HEK293 (cell line): ENCODE data around the gene WNT7B.

Source experiments
- CTCF ChIA-PET: fragments of 350-600 bp; formaldehyde crosslinking; extraction: SDS; loops from one replicate; lab custom pipeline; 2021; ENCODE audit warnings: antibody characterized with exemption; lab: Yijun Ruan, JAX
- POLR2A ChIA-PET: fragments of 300-600 bp; formaldehyde crosslinking; extraction: SDS; loops from one replicate; lab custom pipeline; 2020; ENCODE audit warnings: antibody characterized with exemption, inconsistent platforms; lab: Yijun Ruan, JAX
- H3K27ac ChIP-seq: fragments of 200-500 bp; sonication (Bioruptor generic); 2 replicates; pipeline ENCODE4 v1.5.1; 2014; ENCODE audit warnings: low read depth, low read length, control low read depth, inconsistent platforms; ENCODE audit errors: extremely low read depth
- H3K36me3 ChIP-seq, 2 experiments: fragments of 200-500 bp in 1 of 2; sonication (Bioruptor generic) in 1 of 2; 1 replicate in 1 of 2; 2 replicates in 1 of 2; pipeline ENCODE4 v1.5.1; 2014 to 2017; ENCODE audit warnings: inconsistent platforms in 2 of 2, low read length in 2 of 2; ENCODE audit not compliant: control insufficient read depth in 2 of 2, insufficient read depth in 1 of 2
- H3K4me1 ChIP-seq: fragments of 200-500 bp; sonication (Bioruptor generic); 2 replicates; pipeline ENCODE4 v1.5.1; 2014; ENCODE audit warnings: mild to moderate bottlenecking, low read length, inconsistent platforms; ENCODE audit not compliant: control insufficient read depth, insufficient read depth
- H3K4me3 ChIP-seq: 2 replicates; pipeline ENCODE4 v1.5.1; 2011; ENCODE audit warnings: low read depth, mild to moderate bottlenecking, control low read depth, low read length, moderate library complexity
- H3K9me3 ChIP-seq: fragments of 200-500 bp; sonication (Bioruptor generic); 2 replicates; pipeline ENCODE4 v1.5.1; 2014; ENCODE audit warnings: low read depth, low read length, inconsistent platforms; ENCODE audit not compliant: control insufficient read depth, insufficient read depth
- KLF1 ChIP-seq: fragments of 450-650 bp; formaldehyde crosslinking; IDR thresholded peaks from 2 replicates; pipeline ENCODE4 v1.5.1; 2016; ENCODE audit warnings: missing biosample characterization, missing genetic modification characterization
- KLF7 ChIP-seq: fragments of 450-650 bp; formaldehyde crosslinking; IDR thresholded peaks from 2 replicates; pipeline ENCODE4 v1.5.1; 2016; ENCODE audit warnings: missing biosample characterization, missing genetic modification characterization, borderline replicate concordance
- TCF7L2 ChIP-seq: IDR thresholded peaks from 2 replicates; pipeline ENCODE4 v1.6.1; 2011; ENCODE audit warnings: low read depth, mild to moderate bottlenecking, inconsistent platforms, low read length, moderate library complexity, borderline replicate concordance
- YY1 ChIP-seq: fragments of 450-650 bp; formaldehyde crosslinking; IDR thresholded peaks from 2 replicates; pipeline ENCODE4 v1.5.1; 2018; ENCODE audit warnings: missing biosample characterization, missing genetic modification characterization
- ZBTB20 ChIP-seq: fragments of 450-650 bp; formaldehyde crosslinking; IDR thresholded peaks from 2 replicates; pipeline ENCODE4 v1.5.1; 2016; ENCODE audit warnings: missing biosample characterization, missing genetic modification characterization
- ZBTB21 ChIP-seq: fragments of 450-650 bp; formaldehyde crosslinking; IDR thresholded peaks from 2 replicates; pipeline ENCODE4 v1.5.1; 2017; ENCODE audit warnings: missing biosample characterization, missing genetic modification characterization
- ZEB2 ChIP-seq: fragments of 450-650 bp; formaldehyde crosslinking; IDR thresholded peaks from 2 replicates; pipeline ENCODE4 v1.5.1; 2016; ENCODE audit warnings: missing biosample characterization, missing genetic modification characterization
- ZNF184 ChIP-seq: fragments of 450-650 bp; IDR thresholded peaks from 2 replicates; pipeline ENCODE4 v1.5.1; 2018; ENCODE audit warnings: missing biosample characterization, mild to moderate bottlenecking, missing genetic modification characterization
- ZNF2 ChIP-seq: fragments of 450-650 bp; formaldehyde crosslinking; IDR thresholded peaks from 2 replicates; pipeline ENCODE4 v1.5.1; 2016; ENCODE audit warnings: missing biosample characterization, missing genetic modification characterization
- ZNF529 ChIP-seq: fragments of 450-650 bp; formaldehyde crosslinking; IDR thresholded peaks from 2 replicates; pipeline ENCODE4 v1.5.1; 2017; ENCODE audit warnings: missing genetic modification characterization, missing biosample characterization; ENCODE audit not compliant: insufficient replicate concordance
- ZNF544 ChIP-seq: fragments of 450-650 bp; formaldehyde crosslinking; IDR thresholded peaks from 2 replicates; pipeline ENCODE4 v1.5.0; 2017; ENCODE audit warnings: missing biosample characterization, missing genetic modification characterization
- ZNF768 ChIP-seq: fragments of 450-650 bp; formaldehyde crosslinking; IDR thresholded peaks from 2 replicates; pipeline ENCODE4 v1.5.1; 2018; ENCODE audit warnings: missing biosample characterization, mild to moderate bottlenecking, missing genetic modification characterization
- ZNF791 ChIP-seq: fragments of 450-650 bp; formaldehyde crosslinking; IDR thresholded peaks from 2 replicates; pipeline ENCODE4 v1.5.1; 2016; ENCODE audit warnings: missing biosample characterization, missing genetic modification characterization
- TF ChIP-seq, protein P1 (sequence below): fragments of 450-650 bp; formaldehyde crosslinking; IDR thresholded peaks from 2 replicates; pipeline ENCODE4 v1.5.1; 2016; ENCODE audit warnings: missing biosample characterization, missing genetic modification characterization
- TF ChIP-seq, protein P2 (sequence below): fragments of 450-650 bp; formaldehyde crosslinking; IDR thresholded peaks from 2 replicates; pipeline ENCODE4 v1.5.1; 2016; ENCODE audit warnings: missing biosample characterization, missing genetic modification characterization
- TF ChIP-seq, protein P3 (sequence below): fragments of 450-650 bp; formaldehyde crosslinking; IDR thresholded peaks from 2 replicates; pipeline ENCODE4; 2016; ENCODE audit warnings: missing biosample characterization, missing genetic modification characterization
- TF ChIP-seq, protein P4 (sequence below): fragments of 450-650 bp; formaldehyde crosslinking; IDR thresholded peaks from 2 replicates; pipeline ENCODE4 v1.5.1; 2017; ENCODE audit warnings: missing biosample characterization, missing genetic modification characterization
- TF ChIP-seq, protein P5 (sequence below): fragments of 450-650 bp; formaldehyde crosslinking; IDR thresholded peaks from 2 replicates; pipeline ENCODE4 v1.5.1; 2016; ENCODE audit warnings: missing biosample characterization, missing genetic modification characterization
- TF ChIP-seq, protein P6 (sequence below): fragments of 450-650 bp; formaldehyde crosslinking; IDR thresholded peaks from 2 replicates; pipeline ENCODE4 v1.5.1; 2016; ENCODE audit warnings: missing biosample characterization, missing genetic modification characterization, borderline replicate concordance
- TF ChIP-seq, protein P7 (sequence below): fragments of 450-650 bp; formaldehyde crosslinking; IDR thresholded peaks from 2 replicates; pipeline ENCODE4 v1.5.1; 2017; ENCODE audit warnings: missing biosample characterization, missing genetic modification characterization

WNT7B gene

DNA sequence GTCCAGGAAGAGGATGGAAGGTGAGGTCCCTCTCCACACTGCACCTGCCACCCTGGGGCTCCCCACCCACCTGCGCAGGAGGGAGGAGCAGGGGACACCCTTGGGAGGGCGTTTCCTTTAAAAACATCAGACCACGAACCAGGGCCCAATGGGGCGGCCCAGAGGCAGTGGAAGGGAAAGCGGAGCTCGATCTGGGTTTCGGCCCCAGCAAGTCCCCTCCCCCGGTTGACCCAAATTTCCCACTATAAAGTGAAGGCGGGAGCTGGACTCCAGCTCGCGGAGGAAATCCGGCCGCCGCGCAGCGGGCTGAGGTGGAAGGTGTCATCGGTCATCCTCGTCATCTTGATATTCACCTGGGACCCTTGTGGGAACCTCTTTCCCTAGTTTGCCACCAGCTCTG is 99.3 kb downstream of the WNT7B start:
- POLR2A ChIA-PET, result no interaction called here
- no peaks in the 10 kb centered on the region for H3K4me1 ChIP-seq
- H3K9me3 ChIP-seq, result peaks cover 2% of the 10 kb centered on the region
- H3K4me3 ChIP-seq, result no peak overlapping the region
- H3K36me3 ChIP-seq, result no peaks in the 10 kb centered on the region
- TF ChIP-seq, protein P1, sequence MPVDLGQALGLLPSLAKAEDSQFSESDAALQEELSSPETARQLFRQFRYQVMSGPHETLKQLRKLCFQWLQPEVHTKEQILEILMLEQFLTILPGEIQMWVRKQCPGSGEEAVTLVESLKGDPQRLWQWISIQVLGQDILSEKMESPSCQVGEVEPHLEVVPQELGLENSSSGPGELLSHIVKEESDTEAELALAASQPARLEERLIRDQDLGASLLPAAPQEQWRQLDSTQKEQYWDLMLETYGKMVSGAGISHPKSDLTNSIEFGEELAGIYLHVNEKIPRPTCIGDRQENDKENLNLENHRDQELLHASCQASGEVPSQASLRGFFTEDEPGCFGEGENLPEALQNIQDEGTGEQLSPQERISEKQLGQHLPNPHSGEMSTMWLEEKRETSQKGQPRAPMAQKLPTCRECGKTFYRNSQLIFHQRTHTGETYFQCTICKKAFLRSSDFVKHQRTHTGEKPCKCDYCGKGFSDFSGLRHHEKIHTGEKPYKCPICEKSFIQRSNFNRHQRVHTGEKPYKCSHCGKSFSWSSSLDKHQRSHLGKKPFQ (tag by site-specific recombination), result no peak
- no peak for TF ChIP-seq KLF1 (tag by site-specific recombination)
- TF ChIP-seq, protein P2, sequence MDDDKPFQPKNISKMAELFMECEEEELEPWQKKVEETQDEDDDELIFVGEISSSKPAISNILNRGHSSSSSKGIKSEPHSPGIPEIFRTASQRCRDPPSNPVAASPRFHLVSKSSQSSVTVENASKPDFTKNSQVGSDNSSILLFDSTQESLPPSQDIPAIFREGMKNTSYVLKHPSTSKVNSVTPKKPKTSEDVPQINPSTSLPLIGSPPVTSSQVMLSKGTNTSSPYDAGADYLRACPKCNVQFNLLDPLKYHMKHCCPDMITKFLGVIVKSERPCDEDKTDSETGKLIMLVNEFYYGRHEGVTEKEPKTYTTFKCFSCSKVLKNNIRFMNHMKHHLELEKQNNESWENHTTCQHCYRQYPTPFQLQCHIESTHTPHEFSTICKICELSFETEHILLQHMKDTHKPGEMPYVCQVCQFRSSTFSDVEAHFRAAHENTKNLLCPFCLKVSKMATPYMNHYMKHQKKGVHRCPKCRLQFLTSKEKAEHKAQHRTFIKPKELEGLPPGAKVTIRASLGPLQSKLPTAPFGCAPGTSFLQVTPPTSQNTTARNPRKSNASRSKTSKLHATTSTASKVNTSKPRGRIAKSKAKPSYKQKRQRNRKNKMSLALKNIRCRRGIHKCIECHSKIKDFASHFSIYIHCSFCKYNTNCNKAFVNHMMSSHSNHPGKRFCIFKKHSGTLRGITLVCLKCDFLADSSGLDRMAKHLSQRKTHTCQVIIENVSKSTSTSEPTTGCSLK, result no peak
- TF ChIP-seq TCF7L2, result no peak
- TF ChIP-seq KLF7 (tag by site-specific recombination), result no peak
- TF ChIP-seq, protein P3, sequence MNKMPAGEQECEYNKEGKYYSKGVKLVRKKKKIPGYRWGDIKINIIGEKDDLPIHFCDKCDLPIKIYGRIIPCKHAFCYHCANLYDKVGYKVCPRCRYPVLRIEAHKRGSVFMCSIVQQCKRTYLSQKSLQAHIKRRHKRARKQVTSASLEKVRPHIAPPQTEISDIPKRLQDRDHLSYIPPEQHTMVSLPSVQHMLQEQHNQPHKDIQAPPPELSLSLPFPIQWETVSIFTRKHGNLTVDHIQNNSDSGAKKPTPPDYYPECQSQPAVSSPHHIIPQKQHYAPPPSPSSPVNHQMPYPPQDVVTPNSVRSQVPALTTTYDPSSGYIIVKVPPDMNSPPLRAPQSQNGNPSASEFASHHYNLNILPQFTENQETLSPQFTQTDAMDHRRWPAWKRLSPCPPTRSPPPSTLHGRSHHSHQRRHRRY, result no peak
- no peak for TF ChIP-seq ZBTB21 (tag by site-specific recombination)
- TF ChIP-seq, protein P4, sequence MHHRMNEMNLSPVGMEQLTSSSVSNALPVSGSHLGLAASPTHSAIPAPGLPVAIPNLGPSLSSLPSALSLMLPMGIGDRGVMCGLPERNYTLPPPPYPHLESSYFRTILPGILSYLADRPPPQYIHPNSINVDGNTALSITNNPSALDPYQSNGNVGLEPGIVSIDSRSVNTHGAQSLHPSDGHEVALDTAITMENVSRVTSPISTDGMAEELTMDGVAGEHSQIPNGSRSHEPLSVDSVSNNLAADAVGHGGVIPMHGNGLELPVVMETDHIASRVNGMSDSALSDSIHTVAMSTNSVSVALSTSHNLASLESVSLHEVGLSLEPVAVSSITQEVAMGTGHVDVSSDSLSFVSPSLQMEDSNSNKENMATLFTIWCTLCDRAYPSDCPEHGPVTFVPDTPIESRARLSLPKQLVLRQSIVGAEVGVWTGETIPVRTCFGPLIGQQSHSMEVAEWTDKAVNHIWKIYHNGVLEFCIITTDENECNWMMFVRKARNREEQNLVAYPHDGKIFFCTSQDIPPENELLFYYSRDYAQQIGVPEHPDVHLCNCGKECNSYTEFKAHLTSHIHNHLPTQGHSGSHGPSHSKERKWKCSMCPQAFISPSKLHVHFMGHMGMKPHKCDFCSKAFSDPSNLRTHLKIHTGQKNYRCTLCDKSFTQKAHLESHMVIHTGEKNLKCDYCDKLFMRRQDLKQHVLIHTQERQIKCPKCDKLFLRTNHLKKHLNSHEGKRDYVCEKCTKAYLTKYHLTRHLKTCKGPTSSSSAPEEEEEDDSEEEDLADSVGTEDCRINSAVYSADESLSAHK, result no peak
- TF ChIP-seq ZNF768 (tag by site-specific recombination), result no peak
- no peak for TF ChIP-seq ZNF184 (tag by site-specific recombination)
- no peak for TF ChIP-seq ZBTB20 (tag by site-specific recombination)
- TF ChIP-seq, protein P5, sequence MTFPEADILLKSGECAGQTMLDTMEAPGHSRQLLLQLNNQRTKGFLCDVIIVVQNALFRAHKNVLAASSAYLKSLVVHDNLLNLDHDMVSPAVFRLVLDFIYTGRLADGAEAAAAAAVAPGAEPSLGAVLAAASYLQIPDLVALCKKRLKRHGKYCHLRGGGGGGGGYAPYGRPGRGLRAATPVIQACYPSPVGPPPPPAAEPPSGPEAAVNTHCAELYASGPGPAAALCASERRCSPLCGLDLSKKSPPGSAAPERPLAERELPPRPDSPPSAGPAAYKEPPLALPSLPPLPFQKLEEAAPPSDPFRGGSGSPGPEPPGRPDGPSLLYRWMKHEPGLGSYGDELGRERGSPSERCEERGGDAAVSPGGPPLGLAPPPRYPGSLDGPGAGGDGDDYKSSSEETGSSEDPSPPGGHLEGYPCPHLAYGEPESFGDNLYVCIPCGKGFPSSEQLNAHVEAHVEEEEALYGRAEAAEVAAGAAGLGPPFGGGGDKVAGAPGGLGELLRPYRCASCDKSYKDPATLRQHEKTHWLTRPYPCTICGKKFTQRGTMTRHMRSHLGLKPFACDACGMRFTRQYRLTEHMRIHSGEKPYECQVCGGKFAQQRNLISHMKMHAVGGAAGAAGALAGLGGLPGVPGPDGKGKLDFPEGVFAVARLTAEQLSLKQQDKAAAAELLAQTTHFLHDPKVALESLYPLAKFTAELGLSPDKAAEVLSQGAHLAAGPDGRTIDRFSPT, result no peak
- TF ChIP-seq YY1 (tag by site-specific recombination), result no peak
- no peak for TF ChIP-seq ZNF529 (tag by site-specific recombination)
- no peak for TF ChIP-seq ZNF544 (tag by site-specific recombination)
- TF ChIP-seq, protein P6, sequence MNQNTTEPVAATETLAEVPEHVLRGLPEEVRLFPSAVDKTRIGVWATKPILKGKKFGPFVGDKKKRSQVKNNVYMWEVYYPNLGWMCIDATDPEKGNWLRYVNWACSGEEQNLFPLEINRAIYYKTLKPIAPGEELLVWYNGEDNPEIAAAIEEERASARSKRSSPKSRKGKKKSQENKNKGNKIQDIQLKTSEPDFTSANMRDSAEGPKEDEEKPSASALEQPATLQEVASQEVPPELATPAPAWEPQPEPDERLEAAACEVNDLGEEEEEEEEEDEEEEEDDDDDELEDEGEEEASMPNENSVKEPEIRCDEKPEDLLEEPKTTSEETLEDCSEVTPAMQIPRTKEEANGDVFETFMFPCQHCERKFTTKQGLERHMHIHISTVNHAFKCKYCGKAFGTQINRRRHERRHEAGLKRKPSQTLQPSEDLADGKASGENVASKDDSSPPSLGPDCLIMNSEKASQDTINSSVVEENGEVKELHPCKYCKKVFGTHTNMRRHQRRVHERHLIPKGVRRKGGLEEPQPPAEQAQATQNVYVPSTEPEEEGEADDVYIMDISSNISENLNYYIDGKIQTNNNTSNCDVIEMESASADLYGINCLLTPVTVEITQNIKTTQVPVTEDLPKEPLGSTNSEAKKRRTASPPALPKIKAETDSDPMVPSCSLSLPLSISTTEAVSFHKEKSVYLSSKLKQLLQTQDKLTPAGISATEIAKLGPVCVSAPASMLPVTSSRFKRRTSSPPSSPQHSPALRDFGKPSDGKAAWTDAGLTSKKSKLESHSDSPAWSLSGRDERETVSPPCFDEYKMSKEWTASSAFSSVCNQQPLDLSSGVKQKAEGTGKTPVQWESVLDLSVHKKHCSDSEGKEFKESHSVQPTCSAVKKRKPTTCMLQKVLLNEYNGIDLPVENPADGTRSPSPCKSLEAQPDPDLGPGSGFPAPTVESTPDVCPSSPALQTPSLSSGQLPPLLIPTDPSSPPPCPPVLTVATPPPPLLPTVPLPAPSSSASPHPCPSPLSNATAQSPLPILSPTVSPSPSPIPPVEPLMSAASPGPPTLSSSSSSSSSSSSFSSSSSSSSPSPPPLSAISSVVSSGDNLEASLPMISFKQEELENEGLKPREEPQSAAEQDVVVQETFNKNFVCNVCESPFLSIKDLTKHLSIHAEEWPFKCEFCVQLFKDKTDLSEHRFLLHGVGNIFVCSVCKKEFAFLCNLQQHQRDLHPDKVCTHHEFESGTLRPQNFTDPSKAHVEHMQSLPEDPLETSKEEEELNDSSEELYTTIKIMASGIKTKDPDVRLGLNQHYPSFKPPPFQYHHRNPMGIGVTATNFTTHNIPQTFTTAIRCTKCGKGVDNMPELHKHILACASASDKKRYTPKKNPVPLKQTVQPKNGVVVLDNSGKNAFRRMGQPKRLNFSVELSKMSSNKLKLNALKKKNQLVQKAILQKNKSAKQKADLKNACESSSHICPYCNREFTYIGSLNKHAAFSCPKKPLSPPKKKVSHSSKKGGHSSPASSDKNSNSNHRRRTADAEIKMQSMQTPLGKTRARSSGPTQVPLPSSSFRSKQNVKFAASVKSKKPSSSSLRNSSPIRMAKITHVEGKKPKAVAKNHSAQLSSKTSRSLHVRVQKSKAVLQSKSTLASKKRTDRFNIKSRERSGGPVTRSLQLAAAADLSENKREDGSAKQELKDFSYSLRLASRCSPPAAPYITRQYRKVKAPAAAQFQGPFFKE (tag by site-specific recombination), result no peak
- no peak for TF ChIP-seq ZNF791
- TF ChIP-seq, protein P7, sequence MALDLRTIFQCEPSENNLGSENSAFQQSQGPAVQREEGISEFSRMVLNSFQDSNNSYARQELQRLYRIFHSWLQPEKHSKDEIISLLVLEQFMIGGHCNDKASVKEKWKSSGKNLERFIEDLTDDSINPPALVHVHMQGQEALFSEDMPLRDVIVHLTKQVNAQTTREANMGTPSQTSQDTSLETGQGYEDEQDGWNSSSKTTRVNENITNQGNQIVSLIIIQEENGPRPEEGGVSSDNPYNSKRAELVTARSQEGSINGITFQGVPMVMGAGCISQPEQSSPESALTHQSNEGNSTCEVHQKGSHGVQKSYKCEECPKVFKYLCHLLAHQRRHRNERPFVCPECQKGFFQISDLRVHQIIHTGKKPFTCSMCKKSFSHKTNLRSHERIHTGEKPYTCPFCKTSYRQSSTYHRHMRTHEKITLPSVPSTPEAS (tag by site-specific recombination), result no peak
- TF ChIP-seq ZEB2 (tag by site-specific recombination), result no peak
- no peak for TF ChIP-seq ZNF2 (tag by site-specific recombination)
- CTCF ChIA-PET, result interaction anchor here (0.6 to 7.8 kb wide), 3 partner anchors 14 to 100 kb away, joined by 3 to 68 read pairs (median 4); no protein-coding TSS in a partner anchor
- no peak overlapping the region for H3K27ac ChIP-seq
